Erythroblast (primary cell): Measurements from ENCODE around the gene LTC4S.

Experiments
- DNase-seq, 2 experiments: peaks; one replicate each; lab custom pipeline; 2025; lab: John Stamatoyannopoulos, UW
- GATA1 ChIP-seq: IDR thresholded peaks from 2 replicates; pipeline ENCODE4 v1.6.1; 2011; ENCODE audit warnings: low read depth, mild to moderate bottlenecking, control low read depth, low read length, moderate library complexity
- POLR2A ChIP-seq: IDR thresholded peaks from 2 replicates; pipeline ENCODE4 v1.6.1; 2011; ENCODE audit warnings: mild to moderate bottlenecking, low read length

LTC4S gene

DNA sequence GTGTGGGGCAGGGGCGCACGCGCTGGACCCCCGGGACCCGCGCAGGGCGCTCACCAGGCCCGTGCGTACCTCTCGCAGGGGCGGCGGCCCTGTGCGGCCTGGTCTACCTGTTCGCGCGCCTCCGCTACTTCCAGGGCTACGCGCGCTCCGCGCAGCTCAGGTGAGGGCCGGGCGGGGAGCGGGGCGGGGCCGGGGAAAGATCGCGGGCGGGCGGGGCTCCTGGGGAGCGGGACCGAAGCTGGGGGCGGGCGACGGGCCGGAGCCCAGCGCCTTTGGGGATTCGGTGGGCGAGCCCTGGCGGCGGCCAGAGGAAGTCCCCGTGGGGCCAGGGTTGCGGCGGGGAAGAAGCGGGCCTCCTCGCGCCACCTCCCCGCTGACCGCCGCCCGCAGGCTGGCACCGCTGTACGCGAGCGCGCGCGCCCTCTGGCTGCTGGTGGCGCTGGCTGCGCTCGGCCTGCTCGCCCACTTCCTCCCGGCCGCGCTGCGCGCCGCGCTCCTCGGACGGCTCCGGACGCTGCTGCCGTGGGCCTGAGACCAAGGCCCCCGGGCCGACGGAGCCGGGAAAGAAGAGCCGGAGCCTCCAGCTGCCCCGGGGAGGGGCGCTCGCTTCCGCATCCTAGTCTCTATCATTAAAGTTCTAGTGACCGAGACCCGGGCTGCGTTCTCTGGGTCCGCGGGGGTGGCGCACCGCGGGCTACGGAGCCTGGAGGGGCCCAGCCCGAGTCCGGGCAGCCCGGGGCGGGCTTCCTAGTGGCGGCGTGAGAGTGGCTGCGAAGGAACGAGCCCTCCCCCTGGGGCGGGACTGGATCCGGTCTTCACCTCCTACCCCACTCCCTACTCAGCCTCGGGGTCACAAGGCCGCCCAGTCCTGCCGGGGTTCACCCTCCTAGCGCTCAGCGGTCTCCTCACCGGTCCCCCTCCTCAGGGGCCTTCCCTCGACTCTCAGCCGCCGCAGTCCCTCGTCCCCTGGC, 2.4 kb downstream of the LTC4S start:
- peak; percentile 84 to 89 for DNase-seq
- TF ChIP-seq POLR2A, result no peak

DNA sequence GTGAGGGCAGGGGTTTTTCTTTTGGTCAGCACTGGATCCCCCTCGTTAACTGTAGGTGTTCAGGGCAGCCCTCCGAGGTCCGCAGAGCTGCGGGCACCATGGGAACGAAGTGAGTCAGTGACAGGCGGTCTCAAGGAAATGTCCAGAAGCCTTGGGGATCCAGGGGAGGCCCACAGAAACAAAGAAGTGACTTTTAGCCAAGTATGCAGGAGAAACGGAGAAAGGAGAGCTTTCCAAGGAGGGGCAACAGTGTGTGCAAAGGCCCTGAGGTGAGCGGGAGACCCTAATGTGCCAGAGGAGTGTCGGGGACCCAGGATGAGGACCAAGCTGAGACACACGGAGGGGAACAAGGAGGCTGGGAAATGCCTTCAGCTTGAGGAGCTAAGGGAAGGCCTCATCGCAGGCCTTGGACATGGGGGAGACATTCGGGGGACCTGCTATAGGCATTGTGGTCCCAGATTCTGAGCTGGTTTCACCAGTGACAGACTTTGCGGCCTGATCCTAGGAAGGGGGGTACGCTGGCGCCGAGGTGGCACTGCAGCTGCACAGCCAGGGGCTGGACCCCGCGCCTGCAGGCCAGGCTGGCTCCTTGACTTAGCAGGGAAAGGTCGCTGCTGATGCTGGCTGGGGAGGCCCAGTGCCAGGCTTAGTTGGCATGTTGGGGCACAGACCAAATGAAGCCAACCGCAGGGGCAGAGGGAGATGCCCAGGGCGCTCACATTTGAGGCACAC, 3.3 kb downstream of the LTC4S start:
- no peak for TF ChIP-seq GATA1
- no peak for TF ChIP-seq POLR2A
- no peak for DNase-seq

DNA sequence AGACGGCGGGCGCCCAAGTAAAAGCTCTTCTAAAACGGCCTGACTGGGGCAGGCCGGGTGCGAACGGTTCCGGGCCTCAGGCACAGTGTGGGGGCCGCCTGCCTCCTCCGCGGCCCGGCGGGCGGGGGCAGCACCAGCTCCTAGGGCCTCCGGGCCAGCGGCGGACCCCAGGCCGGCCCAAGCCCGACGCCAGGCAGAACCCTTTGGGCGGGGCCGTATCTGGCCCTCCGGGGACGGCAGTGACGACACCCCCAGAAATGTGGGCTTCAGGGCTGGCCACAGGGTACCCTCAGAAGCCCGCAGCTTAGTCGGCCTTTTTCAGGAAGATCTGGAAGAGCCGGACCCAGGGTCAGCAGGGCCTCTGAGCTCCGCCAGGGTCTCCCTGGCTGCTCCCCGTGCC, 4.0 kb downstream of the LTC4S start:
- no peak for DNase-seq
- no peak for TF ChIP-seq GATA1
- TF ChIP-seq POLR2A, result no peak

DNA sequence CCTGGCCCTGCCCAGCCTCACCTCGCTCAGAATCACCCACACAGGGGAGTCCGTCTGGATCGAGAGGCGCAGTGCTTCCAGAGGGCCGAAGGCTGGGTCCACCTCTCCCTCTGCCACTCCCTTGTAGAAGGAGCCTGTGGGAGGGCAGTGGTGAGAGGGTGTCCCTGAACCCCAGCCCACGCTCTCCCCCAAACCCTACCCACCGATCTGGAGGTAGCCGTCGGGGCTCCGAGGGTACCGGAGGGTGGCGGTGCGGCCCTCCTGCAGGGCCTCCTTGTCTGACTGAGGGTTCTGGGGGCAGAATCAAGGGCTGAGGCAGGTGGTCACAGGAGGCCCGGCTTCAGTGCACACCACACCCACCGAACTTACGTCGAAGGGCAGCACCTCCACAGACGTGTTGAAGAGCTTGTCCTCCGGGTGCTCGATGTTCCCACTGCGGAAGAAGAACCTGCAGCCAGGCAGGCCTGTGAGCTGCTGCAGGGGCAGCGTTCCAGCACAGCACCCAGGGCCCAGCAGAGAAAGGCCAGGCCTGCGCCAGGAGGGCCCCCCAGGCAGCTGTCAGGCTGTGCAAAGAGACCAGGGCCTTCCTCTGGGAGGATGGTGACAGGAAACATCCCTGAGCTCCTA, 4.5 kb downstream of the LTC4S start:
- DNase-seq, result no peak
- no peak for TF ChIP-seq POLR2A
- no peak for TF ChIP-seq GATA1

DNA sequence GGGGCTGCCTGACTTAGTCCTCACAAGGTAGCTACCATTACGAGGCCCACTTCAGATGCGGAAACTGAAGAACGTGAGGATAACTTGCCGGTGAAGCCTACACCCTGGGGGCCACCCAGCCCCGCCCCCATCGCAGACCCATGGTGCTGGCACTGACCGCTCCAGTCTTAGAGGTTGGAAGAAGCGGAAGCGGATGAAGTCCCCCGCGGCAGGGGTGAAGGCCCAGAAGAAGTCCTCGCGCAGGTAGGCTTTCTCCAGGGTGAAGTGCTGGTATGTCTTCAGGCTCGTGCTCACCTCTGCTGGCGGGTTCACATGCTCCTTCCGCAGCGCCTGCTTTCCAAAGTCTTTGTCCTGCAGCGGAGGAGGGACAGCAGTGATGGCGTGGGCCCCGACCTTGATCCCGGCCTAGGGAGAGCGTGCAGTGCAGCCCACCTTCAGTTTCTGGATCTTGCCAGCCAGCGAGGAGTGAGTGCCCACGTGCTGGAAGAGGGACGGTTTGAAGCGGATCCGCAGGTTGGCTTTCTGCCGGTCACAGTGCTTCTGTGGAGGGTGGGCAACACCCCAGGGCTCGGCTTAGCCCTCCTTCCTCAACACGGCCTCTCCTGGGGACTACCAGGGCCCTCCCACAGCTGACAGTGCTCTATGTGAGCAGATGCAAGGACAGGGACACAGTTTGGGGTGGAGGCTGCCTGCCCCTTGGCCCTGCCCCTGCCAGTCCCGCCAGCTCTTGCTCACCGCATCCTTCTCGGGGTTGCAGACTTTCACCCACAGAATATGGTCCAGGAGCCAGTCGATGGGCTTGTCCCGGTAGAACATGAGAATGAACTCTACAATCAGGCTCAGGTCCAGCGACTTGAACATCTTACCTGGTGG, 5.2 kb downstream of the LTC4S start:
- TF ChIP-seq GATA1 (no peak), POLR2A (no peak)
- no peak for DNase-seq

DNA sequence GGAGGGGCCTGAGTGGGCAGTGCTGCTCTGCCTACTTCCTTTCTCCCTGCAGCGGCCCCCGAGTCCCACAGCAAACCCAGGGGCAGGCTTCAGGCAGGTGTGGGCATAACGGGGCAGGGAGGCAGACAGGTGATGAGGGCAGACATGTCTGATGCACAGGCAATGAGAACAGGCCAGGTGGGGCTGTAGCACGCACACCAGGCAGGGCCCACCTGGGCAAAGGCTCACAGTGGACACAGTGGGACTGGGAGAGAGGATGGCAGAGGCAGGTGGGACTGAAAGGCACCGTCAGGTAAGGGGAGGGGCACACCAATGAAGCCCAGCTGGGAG, 5.8 kb downstream of the LTC4S start:
- TF ChIP-seq POLR2A, result no peak
- TF ChIP-seq GATA1, result no peak
- DNase-seq, result no peak

DNA sequence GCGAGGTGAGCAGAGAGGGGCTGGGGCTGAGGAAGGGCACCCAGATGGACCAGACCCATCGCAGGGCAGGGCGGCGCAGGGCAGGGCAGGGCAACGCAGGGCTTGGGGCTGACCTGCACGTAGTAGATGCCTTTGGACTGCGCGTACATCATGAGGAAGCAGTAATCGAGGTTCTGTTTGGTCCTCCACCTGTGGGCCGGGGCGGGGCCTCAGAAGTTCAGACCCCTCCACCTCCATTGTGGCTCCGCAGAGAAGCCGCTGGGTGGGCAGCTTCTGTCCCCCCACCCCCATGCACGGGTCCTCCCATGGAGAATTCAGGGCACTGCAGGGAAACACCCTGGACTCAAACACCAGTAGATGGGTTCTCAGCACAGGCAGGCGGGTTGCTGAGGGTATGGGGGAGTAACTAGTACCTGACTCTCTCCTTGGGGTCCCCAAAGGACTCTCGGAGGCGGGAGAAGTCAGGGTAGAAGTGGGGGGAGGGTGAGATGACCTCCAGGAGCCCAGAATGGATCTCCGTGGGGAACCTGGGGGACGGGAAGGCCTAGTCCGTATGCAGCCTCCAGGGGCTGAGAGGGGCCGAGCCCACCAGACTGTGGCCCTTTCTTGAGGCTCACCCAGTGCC, 6.4 kb downstream of the LTC4S start:
- no peak for DNase-seq
- TF ChIP-seq GATA1 (no peak), POLR2A (no peak)

DNA sequence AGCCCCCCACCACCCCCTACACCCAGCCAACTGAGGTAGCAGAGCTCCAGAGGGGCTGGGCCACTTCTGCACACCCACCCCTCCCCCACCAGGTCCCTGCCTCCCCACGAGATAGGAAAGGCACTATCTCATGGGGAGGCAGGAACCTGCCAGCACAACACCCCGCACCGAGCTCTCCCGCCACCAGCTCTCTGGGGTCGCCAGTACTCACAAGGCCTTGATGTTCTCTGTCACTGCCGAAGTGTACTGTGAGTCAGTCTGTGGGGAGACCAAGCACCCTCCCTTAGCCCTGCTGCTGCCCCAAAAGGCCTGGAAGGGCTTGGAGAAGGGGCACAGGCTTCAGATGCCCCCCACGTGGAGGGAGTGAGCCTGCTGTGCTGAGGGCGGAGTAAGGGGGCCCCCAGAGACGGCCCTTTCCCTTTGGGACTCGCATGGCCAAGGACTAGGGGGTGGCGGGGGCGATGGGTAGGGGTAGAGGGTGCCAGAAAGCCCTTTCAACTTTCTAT, 7.0 kb downstream of the LTC4S start:
- TF ChIP-seq GATA1, result no peak
- TF ChIP-seq POLR2A, result no peak
- peak; percentile 36 to 52 for DNase-seq

DNA sequence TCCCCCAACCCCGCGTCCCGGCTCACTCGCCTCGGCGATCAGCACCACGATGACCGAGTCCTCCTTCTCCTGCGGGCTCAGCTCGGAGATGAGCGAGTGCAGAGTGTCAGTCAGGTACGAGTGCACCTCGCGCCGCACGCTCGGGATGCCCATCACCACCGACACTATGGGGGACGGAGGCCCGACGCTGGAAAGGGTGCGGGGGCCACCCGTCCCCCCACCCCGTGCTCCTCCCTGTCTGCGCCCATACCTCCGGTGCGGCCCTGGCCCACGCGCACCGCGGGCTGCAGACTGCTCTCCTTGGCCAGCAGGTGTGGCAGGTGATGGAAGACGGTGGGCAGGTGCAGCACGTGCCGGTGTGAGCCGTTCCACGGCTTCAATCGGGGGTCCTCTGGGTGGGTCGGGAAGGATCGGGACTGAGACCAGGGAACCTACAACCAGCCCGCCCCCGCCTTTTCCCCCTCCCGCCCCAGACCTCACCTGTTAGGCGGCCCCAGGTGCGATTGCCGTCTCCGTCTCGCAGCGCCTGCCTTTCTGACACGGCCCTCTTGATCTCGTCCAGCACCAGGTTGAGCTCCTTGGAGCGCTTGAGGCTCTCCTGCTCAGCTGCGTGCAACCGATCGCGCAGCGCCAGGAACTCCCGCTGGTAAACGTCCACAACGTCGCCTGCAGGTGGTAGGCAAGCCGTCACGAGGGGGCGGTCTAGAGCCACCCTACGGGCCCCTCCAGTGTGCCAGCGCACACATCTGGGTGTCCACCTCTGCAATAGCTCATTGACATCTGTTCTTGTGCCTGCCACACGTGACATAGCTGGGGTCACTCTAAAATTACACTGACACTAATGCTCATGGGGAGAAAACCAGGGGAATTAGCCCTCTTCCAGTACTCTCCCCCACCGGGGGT, 7.8 kb downstream of the LTC4S start:
- DNase-seq, result peak; percentile 81 to 86
- TF ChIP-seq POLR2A (no peak), GATA1 (no peak)

DNA sequence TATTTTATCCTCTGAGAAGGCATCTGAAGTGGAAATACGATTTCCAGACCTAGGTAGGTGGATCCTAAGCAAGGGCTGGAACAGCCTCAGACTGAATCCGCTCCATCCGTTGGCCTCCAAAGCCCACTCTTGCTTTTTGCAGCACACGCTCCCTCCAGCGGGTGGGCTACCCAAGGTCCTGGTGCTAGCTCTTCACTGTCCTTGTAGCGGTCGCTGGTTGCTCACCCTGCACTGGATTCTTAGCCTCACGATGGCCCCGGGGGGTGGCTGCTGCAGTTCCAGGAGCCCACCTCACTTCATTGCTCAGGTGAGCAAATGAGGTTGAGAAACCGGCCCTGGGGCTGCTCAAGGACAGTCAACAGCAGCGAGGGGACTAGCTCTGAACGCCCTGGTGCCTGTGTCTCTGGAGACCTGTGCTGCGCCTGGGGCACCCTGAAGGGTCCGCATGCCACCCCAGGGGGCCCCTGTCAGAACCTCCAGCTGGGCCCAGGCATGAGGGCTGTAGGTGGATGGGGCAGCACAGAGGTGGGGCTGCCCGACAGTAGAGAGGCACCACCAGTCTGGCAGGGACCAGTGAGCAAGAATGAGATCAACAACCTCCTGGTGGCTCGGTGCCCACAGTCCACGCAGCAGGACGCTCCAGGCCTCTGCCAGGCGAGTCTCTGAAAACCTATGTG, 8.6 kb downstream of the LTC4S start:
- DNase-seq, result no peak
- TF ChIP-seq GATA1, result no peak

DNA sequence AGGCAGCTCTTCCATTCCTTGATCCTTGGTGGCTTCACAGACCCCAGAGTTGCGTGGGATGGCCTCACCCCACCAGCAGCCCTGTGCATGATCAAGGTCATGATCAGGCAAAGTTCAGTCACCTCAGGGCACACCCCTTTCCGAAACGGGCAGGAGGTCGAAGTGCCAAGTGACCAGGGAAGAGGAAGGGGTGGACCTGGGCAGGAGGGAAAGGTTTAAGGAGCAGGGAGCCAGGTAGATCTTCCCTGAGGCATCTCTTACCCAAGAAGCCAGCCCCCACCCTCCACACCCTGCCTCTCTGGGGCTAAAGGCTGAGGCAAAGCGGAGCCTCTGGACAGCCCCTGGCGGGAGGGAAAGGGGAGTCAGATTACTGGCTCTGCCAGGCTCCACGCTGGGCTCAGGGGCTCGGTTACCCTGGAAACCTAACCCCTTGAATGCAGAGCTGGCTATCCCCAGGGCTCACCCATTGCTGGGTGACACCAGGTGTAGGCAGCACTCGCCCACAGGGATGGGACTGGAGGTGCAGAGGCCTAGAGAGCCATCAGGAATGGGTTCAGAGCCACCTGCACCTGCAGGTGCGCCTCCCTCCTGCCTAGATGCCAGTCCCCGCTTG, 9.3 kb downstream of the LTC4S start:
- TF ChIP-seq POLR2A (peak; percentile 9), GATA1 (no peak)

More for the DNA sequence above, 9.3 kb downstream of the LTC4S start:
- DNase-seq, result no peak
